ENCODE results near the gene KAT6B.

DNA sequence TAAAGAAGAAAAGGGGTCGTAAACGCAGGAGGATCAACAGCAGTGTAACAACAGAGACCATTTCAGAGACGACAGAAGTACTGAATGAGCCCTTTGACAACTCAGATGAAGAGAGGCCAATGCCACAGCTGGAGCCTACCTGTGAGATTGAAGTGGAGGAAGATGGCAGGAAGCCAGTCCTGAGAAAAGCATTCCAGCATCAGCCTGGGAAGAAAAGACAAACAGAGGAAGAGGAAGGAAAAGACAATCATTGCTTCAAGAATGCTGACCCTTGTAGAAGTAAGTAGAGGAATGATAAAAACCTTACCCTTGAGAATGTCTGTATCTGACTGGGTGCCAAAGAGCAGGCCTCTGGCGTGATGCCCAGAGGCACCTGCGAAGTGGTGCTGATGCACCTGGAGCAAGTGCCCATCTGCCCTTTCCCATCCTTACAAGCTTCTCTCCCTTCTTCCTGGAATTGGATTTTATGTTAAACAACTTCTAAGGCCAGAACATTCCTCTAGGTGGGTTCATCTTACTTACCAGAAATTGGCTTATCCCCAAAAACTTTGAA lies 198.6 kb downstream of the KAT6B start:
- TF ChIP-seq, protein P1, sequence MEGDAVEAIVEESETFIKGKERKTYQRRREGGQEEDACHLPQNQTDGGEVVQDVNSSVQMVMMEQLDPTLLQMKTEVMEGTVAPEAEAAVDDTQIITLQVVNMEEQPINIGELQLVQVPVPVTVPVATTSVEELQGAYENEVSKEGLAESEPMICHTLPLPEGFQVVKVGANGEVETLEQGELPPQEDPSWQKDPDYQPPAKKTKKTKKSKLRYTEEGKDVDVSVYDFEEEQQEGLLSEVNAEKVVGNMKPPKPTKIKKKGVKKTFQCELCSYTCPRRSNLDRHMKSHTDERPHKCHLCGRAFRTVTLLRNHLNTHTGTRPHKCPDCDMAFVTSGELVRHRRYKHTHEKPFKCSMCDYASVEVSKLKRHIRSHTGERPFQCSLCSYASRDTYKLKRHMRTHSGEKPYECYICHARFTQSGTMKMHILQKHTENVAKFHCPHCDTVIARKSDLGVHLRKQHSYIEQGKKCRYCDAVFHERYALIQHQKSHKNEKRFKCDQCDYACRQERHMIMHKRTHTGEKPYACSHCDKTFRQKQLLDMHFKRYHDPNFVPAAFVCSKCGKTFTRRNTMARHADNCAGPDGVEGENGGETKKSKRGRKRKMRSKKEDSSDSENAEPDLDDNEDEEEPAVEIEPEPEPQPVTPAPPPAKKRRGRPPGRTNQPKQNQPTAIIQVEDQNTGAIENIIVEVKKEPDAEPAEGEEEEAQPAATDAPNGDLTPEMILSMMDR (IDR thresholded peaks at IDR 0.05), result no peak
- TF ChIP-seq EZH2phosphoT487 (IDR thresholded peaks at IDR 0.05), result no peak

All from neural progenitor cell (in vitro differentiated cells).